HG03457 (cell line): ENCODE data around the gene CFAP410.
"Not testable (repeated sequence)": the region's sequence is repeated elsewhere in the genome, so short reads cannot be mapped to it uniquely, and the experiment has no call there.

Experiments used
- ATAC-seq: cut with Tn5 transposase; IDR thresholded peaks from one replicate; pipeline ENCODE4 v1.9.1; 2021; ENCODE audit warnings: moderate number of reproducible peaks; ENCODE audit not compliant: unreplicated experiment

The CFAP410 gene

GRCh38 chr21:44318489-44319285 is 20.5 kb downstream of the CFAP410 start:
- no peak for ATAC-seq

- ATAC-seq: no peak
These were observed 21.3 kb downstream of the CFAP410 start for GRCh38 chr21:44317871-44318270.

- ATAC-seq: no peak
These were observed 21.9 kb downstream of the CFAP410 start for GRCh38 chr21:44317241-44317782.

- ATAC-seq: no peak
These were observed 22.8 kb downstream of the CFAP410 start for GRCh38 chr21:44316277-44316900.

- no peak for ATAC-seq
These were observed 23.4 kb downstream of the CFAP410 start for GRCh38 chr21:44315691-44316203.

GRCh38 chr21:44314561-44314960 is 24.6 kb downstream of the CFAP410 start:
- ATAC-seq: no peak

- ATAC-seq: no peak
These were observed 25.1 kb downstream of the CFAP410 start for GRCh38 chr21:44314128-44314527.

GRCh38 chr21:44313451-44313850 is 25.7 kb downstream of the CFAP410 start:
- no peak for ATAC-seq

- no peak for ATAC-seq
These were observed 26.5 kb downstream of the CFAP410 start for GRCh38 chr21:44312716-44313115.

- ATAC-seq: no peak
These were observed 27.1 kb downstream of the CFAP410 start for GRCh38 chr21:44312089-44312488.

- no peak for ATAC-seq
These were observed 28.3 kb downstream of the CFAP410 start for GRCh38 chr21:44310628-44311507.

GRCh38 chr21:44306936-44307704 is 32.1 kb downstream of the CFAP410 start:
- ATAC-seq: no peak

- ATAC-seq: no peak
These were observed 33.5 kb downstream of the CFAP410 start for GRCh38 chr21:44305691-44306090.

GRCh38 chr21:44304877-44305293 is 34.3 kb downstream of the CFAP410 start:
- no peak for ATAC-seq

- ATAC-seq: no peak
These were observed 35.1 kb downstream of the CFAP410 start for GRCh38 chr21:44304011-44304616.

- ATAC-seq: no peak
These were observed 35.7 kb downstream of the CFAP410 start for GRCh38 chr21:44303490-44303981.

- ATAC-seq: not testable (repeated sequence)
These were observed 36.4 kb downstream of the CFAP410 start for GRCh38 chr21:44302573-44303401.

GRCh38 chr21:44301961-44302406 is 37.2 kb downstream of the CFAP410 start:
- ATAC-seq: no peak

- ATAC-seq: no peak
These were observed 38.0 kb downstream of the CFAP410 start for GRCh38 chr21:44301141-44301540.
